ENCODE data around the gene AUTS2.

- TF ChIP-seq EZH2phosphoT487 (IDR thresholded peaks at IDR 0.05; ENCODE audit: insufficient read depth, low read depth): no peak
- no peak for TF ChIP-seq EZH2 (IDR thresholded peaks at IDR 0.05; ENCODE audit: insufficient read depth, poor library complexity, severe bottlenecking)
Measured at GRCh38 chr7:69657985-69658384, 59.7 kb downstream of the AUTS2 start.

Measured in GM23248 (cell line).